22Rv1 (cell line): ENCODE data around the gene DSC1.

Experiments used
- ZFX ChIP-seq: fragments of 450-650 bp; IDR thresholded peaks from 2 replicates; pipeline ENCODE4 v1.6.1; 2017; ENCODE audit warnings: antibody characterized with exemption, borderline replicate concordance
- TF ChIP-seq, protein P1 (sequence below): fragments of 450-650 bp; IDR thresholded peaks from 2 replicates; pipeline ENCODE4 v1.5.1; 2017; ENCODE audit warnings: mild to moderate bottlenecking

GRCh38 chr18:31203096-31203793, 40.6 kb upstream of the DSC1 start:
- TF ChIP-seq, protein P1, sequence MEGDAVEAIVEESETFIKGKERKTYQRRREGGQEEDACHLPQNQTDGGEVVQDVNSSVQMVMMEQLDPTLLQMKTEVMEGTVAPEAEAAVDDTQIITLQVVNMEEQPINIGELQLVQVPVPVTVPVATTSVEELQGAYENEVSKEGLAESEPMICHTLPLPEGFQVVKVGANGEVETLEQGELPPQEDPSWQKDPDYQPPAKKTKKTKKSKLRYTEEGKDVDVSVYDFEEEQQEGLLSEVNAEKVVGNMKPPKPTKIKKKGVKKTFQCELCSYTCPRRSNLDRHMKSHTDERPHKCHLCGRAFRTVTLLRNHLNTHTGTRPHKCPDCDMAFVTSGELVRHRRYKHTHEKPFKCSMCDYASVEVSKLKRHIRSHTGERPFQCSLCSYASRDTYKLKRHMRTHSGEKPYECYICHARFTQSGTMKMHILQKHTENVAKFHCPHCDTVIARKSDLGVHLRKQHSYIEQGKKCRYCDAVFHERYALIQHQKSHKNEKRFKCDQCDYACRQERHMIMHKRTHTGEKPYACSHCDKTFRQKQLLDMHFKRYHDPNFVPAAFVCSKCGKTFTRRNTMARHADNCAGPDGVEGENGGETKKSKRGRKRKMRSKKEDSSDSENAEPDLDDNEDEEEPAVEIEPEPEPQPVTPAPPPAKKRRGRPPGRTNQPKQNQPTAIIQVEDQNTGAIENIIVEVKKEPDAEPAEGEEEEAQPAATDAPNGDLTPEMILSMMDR = no peak
- no peak for TF ChIP-seq ZFX
